Smooth muscle cell of the brain vasculature (primary cell): Measurements from ENCODE around the gene SDR42E2.
"Not testable (repeated sequence)": the region's sequence is repeated elsewhere in the genome, so short reads cannot be mapped to it uniquely, and the experiment has no call there.

Experiments
- DNase-seq: peaks from one replicate; pipeline ENCODE4 v3.0.0-alpha.2; 2012; ENCODE audit warnings: low read depth, low spot score

SDR42E2 gene

DNA sequence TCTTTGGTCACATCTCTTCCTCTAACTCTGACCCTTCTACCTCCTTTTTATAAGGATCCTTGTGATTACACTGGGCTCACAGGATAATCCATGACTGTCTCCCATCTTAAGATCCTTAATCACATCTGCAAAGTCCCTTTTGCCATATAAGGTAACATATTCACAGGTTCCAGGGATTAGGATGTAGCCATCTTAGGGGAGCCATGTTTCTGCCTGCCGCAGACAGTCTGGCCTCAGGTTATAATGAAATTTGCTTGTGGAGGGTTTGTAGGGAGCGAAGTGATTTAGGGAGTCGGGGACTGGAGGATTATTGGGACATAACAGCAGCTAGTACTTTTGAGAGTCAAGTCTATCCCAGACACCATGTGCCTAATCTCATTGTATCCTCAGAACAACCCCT lies 51.5 kb downstream of the SDR42E2 start:
- no peak for DNase-seq

DNA sequence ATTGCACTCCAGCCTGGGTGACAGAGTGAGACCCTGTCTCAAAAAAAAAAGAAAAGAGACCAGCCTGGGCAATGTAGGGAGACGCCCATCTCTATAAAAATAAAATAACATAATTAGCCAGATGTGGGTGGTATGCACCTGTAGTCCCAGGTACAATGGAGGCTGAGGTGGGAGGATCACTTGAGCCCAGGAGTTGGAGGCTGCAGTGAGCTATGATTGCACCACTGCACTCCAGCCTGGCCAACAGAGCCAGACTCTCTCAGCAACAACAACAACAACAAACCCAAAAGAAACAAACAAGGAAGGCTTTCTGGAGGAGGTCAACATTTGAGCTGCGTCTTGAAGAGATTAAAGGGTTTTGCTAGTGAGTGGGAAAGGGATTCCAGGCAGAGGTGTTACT lies 52.1 kb downstream of the SDR42E2 start:
- no peak for DNase-seq

DNA sequence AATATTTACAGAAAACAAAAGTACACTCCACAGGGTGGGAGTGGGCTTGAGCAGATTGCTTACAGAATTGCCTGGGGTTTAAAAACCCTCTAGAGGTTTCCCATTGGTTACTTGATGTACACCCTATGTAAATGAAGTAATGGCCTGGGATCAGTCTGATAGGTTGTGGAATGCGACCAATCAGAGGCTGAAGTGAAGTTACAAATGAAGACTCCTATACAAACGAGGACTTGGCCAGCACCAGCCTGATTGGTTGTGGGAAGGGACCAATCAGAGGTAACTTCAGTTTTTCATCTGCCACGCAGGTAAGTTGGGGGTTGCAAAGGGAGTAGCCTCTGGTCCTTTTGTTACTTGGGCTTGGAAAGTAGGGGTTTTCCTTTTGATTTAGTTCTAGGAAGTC lies 52.6 kb downstream of the SDR42E2 start:
- DNase-seq, result no peak

DNA sequence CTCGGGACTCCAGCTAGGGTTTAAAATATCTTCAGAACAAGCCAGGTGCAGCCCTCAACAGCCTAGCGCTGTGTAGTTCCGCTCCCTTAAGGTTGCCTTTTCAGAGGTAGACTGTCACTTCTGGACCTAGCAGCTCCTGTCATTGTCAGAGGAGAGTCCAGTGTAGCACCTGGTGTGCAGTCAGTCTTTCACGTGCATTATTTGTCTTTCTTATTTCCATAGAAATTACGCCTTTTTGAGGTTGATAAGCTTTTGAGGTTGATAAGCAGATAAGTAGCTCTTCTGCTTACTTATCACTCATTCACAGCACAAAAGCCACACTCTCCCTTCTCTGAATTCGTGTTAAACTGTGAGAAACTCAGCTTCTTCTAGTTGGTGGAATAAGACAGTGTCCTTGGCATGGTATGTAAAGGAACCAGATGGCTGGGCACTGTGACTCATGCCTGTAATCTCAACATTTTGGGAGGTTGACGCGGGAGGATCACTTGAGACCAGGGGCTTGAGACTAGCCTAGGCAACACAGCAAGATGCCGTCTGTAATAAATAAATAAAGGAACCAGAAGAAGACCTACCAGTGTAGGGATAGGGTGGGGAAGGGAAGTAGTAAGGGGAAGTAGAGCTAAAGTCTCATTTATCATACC lies 54.0 kb downstream of the SDR42E2 start:
- DNase-seq, result no peak

DNA sequence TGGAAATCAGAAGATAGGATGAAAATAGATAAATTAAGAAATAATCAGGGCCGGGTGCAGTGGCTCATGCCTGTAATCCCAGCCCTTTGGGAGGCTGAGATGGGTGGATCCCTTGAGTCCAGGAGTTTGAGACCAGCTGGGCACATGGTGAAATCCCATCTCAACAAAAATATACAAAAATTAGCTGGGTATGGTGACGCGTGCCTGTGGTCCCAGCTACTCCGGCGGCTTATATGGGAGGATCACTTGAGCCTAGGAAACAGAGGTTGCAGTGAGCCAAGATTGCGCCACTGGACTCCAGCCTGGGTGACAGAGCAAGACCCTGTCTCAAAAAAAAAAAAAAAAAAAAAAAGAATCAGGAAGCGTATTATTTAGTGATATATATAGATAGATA lies 54.5 kb downstream of the SDR42E2 start:
- not testable (repeated sequence) for DNase-seq

DNA sequence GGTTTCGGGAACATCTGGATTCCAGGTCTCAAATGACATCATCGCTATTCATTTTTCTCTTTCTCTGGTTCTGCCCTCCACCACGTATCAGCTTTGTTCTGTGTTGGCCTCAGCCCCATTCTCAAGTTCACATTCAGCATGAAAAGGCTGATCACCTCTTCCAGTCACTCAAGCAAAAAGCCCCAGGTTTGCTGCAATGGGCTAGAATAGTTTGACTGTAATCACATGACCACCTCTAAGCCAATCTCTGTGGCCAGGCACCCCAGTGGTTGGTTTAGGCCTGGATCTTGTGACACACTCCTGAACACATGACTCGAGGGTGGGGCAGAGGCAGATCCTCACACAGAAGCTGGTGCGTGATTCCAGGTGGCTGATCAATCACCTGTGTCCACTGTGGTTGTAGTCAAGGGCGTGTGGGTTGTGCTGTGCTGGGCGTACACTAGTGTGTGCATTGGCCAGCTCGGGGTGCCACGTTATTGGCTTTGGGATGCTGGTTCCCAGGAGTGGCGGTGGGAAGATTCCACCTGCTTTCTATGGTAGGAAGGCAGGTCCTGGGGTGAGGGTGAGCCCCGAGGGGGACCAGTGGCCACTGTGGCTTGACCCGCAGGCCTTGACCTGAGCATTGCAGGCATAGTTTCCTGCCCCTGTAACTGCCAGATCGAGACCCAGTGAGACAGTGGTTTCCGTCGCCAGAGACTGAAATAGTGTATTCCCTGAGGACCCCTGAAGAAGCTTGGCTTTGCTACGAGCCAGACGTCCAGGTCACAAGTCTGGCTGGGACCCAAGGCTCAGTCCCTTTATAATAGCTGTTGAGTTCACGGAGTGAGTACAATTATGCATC lies 55.8 kb downstream of the SDR42E2 start:
- DNase-seq, result no peak

DNA sequence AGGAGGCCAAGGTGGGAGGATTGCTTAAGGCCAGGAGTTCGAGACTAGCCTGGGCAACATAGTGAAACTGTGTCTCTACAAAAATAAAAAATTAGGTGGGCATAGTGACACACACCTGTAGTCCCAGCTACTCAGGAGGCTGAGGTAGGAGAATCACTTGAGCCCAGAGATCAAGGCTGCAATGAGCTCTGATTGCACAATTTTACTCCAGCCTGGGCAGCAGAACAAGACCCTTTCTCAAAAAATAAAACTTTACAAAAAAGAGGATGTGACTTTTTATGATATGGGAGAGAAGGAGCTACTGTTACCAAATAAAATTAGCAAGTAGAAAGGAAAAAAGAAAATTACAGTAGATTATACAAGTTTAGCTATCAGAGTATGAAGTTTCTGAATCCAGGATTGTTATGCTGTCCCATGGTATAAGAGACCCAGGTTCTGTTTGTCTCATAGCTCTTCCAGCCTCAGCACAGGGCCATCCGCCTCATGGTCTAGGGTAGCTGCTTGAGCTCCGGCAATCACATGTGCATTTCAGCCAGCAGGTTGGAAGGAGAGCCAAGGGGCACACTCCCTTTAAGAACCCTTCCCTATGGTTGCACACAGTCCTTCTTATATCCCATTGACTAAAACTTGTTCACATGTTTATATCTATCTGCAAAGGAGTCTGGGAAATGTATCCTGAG lies 57.2 kb downstream of the SDR42E2 start:
- no peak for DNase-seq

DNA sequence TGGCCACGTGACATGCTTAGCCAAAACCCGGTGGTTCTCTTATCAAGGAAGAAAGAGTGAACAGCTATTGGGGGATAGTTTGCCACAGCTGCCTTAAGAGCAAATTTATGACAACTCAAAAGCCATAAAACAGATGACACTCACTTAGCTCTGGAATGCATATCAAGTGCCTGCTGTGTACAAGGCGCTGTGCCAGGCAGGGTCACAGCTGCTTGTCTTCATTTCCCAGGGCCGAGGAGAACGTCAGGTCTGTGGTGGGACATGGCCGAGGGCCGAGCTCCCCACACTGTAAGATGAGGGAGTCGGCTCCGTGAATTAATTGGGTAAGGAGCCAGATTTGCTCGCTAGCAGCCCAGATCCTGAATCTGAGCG lies 57.7 kb downstream of the SDR42E2 start:
- no peak for DNase-seq

DNA sequence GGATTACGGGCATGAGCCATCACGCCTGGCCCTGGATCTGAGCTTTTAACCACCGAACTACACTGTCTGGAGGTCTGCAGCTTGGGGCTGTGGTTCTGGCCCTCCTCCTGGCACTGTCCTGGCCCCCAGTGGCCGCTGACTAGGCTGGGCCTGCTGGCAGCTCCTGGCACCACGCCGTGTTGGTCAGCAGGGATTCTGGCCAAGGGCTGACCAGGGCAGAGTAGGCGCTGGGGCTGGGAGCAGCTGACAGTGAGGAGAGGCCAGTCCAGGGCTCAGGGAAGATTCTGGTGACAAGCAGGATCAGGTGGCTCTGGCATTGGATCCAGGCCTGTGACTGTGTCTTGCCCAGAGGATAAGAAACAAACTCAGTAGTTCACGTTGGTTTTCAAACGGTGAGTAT lies 58.4 kb downstream of the SDR42E2 start:
- no peak for DNase-seq

DNA sequence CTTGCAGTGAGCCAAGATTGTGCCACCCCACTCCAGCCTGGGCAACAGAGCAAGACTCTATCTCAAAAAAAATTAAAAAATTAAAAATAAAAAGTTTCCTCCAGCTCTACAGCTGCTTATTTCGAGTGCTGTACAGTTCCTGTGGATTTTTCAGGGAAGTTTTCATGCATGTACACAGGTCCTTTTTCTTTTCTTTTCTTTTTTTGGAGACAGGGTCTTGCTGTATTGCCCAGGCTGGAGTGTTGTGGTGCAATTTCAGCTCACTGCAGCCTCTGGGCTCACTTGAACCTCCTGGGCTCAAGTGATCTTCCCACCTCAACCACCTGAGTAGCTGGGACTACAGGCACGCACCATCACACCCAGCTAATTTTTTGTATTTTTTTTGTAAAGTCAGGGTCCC lies 59.7 kb downstream of the SDR42E2 start:
- no peak for DNase-seq

DNA sequence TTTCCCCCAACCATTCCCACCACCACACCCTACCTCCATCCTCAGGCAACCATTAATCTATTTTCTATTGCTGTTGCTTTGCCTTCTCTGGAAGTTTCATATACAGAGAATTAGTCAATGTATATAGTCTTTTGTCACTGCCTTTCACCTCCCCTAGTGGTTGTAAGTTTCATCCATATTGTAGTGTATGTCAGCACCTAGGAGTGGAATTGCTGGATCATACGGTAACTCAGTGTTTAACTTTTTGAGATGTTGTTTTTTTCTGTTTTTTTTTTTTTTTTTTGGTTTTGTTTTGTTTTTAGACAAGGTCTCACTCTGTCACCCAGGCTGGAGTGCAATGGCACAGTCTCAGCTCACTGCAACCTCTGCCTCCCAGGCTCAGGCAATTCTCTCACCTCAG lies 60.7 kb downstream of the SDR42E2 start:
- no peak for DNase-seq

DNA sequence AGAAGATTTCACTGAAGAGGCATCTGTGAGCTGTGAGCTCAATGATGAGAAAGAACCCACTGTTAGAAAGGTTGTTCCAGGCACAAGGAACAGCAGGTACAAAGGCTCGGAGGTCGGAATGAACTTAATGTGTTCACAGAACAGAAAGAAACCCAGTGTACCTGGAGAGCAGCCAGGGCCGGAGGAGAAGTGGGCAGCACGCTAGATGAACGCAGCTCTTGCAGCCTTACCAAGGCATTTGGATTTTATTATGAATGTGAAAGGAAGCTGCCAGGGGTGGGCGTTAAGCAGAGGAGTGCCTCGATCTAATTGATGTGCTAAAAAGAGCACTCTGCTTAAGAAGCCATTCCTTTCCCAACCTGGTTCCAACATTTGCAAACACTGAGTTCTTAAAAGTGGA lies 62.8 kb downstream of the SDR42E2 start:
- DNase-seq, result no peak

DNA sequence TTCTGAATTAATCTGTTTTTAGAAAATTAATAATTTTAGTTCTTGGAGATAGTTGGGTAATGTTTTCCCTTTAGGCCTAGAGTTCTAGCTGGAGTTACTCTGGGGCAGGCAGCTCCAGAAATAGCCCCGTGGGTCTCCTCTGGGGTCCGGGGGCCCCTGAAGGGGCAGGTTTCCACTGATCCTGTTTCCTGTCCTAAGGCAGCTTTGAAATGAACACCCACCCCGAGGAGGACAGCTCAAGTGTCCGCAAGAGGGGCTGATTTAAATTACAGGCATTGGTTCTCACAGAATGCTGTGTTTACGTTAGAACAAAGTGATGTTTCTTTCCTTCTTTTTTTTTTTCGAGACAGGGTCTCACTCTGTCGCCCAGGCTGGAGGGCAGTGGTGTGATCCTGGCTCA lies 67.6 kb downstream of the SDR42E2 start:
- DNase-seq, result no peak

DNA sequence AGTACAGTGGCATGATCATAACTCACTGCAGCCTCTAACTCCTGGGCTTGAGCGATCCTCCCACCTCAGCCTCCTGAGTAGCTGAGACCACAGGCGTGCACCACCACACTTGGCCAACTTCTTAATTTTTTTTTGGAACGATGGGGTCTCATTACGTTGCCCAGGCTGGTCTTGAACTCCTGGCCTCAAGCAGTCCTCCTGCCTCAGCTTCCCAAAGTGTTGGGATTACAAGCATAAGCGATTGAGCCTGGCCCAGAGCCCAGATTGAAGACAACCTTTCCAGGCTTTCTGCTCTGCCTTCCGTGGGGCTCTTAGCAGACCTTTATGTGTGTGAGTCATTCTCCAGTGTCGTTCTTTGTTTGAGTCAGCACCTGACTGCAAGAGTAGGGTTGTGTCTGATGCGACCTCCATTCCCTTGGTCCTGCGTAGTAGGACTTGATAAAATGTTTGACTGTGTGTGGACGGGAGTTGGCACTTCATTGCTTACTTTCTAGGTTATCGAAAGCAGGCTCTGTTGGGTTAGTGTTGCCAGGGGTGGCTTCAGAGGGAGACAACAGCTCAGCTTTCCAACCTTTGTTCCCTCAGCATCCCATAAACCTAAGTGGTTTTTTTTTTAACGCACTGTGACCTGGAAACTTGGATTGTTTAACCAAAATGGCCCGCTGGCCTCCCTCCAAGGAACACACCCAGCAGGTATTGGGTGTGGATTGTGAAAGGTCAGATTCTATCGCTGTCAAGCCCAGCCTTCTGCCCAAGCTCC lies 70.2 kb downstream of the SDR42E2 start:
- no peak for DNase-seq

DNA sequence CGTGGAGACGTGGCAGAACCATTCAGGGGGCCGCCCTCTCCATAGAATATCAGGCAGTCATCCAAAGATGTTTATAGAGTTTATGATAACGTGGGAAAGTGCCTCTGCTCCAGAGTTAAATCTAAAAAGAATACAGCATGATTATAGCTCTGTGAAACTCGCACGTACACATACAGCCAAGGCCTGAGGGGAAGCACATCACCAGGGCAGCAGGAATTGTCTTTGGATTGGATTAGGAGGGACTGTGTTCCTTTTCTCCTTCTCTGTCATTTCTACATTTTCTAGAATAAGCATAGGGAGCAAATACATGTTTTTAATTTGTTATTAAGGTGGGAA lies 70.7 kb downstream of the SDR42E2 start:
- DNase-seq, result no peak

DNA sequence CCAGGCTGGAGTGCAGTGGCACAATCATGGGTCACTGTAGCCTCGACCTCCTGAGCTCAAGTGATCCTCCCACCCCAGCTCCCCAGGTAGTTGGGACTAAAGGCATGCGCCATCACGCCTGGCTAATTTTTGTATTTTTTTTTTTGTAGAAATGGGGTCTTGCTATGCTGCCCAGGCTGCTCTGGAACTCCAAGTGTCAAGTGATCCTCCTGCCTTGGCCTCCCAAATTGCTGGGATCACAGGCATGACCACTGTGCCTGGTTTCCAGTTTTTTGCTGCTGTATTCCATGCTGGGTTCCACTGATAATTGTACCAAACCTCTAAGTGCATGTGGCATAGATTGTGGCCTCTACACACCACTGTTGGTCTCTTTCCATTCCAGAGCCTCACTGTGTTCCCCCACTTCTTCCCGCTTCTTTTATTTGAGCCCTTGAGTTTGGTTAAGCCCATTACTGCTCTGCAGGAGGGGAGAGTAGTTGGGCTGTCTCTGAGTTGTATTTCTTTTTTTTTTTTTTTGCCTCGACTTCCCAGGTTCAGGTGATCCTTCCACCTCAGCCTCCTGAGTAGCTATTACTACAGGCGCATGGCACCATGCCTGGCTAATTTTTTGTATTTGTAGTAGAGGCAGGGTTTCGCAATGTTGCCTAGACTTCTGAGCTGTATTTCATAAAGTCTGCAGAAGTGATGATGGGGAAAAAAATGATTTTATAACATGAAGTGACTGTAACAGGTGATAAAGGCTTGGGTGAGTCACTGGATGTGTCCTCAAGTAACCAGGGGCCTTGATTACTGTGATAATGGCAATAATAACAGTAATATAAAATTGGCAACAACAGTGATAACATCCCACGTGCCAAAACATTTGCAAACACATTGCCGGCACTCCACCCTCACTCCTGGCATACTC lies 73.8 kb downstream of the SDR42E2 start:
- no peak for DNase-seq

DNA sequence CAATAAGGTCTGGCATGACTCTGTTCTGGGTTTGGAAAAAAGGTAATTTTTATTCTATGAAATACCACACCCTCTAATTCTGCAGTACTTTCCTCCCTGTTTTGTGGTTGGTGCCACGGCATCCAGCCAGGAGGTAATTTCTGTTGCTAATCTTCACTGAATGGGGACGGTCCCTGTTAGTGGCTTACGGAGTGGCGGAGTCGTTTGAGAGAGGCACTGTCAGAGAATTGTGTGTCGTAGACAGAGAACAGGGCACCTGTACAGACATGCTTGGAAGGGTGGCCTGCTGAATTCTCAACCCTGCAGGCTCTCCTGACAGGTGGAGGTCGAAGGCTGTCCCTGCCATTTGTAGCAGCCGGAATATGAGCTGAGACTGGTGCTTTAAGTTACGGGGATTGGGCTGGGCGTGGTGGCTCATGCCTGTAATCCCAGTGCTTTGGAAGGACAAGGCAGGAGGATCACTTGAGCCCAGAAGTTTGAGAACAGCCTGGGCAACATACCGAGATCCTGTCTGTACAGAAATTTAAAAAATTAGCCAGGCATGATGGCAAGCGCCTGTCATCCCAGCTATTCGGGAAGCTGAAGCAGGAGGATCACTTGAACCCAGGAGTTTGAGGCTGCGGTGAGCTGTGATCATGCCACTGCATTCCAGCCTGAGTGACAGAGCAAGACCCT lies 77.0 kb downstream of the SDR42E2 start:
- no peak for DNase-seq

DNA sequence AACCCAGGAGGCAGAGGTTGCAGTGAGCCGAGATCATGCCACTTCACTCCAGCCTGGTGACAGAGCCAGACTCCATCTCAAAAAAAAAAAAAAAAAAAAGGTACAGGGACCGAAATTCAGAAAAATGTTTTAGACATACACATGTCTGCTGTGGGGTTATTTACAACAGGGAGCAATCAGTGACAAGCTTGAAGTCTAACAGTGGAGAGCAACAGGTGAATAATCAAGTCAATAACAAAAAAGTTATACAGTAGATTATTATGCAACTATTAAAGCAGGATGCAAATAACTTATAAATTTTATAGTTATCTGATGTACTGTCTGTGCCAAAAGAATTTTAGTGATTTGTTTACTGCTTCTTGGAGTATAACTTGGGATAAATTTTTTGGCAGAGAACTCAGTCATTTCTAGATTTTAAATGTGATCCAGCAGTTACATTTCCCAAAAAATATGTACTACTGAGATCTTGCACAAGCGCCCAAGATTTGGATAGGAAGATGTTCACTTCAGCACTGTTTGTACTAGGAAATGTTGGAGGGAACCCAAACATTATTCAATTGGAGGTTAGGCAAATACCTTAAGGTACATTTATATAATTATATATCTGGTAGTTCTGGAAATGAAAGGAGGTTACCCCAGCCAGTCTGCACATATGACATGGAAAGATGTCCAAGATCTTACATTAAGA lies 77.9 kb downstream of the SDR42E2 start:
- no peak for DNase-seq
